Measurements from ENCODE around the gene RNF215.

Gene RNF215

GRCh38 chr22:30357650-30358215 is 29.5 kb downstream of the RNF215 start:
- Histone ChIP-seq H3K36me3 (ENCODE audit: control insufficient read depth, insufficient read depth, low read length) (peaks cover 17% of the 10 kb centered on the region), H3K4me3 (ENCODE audit: low read depth, low read length) (peak overlapping the region; percentile 79), H3K9me3 (ENCODE audit: control insufficient read depth, insufficient read depth, low read length) (no peaks in the 10 kb centered on the region), H3K9ac (ENCODE audit: low read depth, low read length) (no peak overlapping the region), H3K27ac (ENCODE audit: low read depth, low read length) (no peak overlapping the region), H3K4me1 (ENCODE audit: control insufficient read depth, insufficient read depth, low read length) (peaks cover 14% of the 10 kb centered on the region), H3K27me3 (ENCODE audit: control insufficient read depth, insufficient read depth, low read length) (no peaks in the 10 kb centered on the region)

GRCh38 chr22:30357236-30357570 is 30.0 kb downstream of the RNF215 start:
- Histone ChIP-seq H3K9ac (ENCODE audit: low read depth, low read length) (peak overlapping the region; percentile 93; the same call in 1 of the 2 replicates), H3K27me3 (ENCODE audit: control insufficient read depth, insufficient read depth, low read length) (no peaks in the 10 kb centered on the region), H3K36me3 (ENCODE audit: control insufficient read depth, insufficient read depth, low read length) (peaks cover 23% of the 10 kb centered on the region), H3K27ac (ENCODE audit: low read depth, low read length) (peak overlapping the region; percentile 99), H3K9me3 (ENCODE audit: control insufficient read depth, insufficient read depth, low read length) (no peaks in the 10 kb centered on the region), H3K4me1 (ENCODE audit: control insufficient read depth, insufficient read depth, low read length) (peaks cover 10% of the 10 kb centered on the region), H3K4me3 (ENCODE audit: low read depth, low read length) (peak overlapping the region; percentile 79)

DNA sequence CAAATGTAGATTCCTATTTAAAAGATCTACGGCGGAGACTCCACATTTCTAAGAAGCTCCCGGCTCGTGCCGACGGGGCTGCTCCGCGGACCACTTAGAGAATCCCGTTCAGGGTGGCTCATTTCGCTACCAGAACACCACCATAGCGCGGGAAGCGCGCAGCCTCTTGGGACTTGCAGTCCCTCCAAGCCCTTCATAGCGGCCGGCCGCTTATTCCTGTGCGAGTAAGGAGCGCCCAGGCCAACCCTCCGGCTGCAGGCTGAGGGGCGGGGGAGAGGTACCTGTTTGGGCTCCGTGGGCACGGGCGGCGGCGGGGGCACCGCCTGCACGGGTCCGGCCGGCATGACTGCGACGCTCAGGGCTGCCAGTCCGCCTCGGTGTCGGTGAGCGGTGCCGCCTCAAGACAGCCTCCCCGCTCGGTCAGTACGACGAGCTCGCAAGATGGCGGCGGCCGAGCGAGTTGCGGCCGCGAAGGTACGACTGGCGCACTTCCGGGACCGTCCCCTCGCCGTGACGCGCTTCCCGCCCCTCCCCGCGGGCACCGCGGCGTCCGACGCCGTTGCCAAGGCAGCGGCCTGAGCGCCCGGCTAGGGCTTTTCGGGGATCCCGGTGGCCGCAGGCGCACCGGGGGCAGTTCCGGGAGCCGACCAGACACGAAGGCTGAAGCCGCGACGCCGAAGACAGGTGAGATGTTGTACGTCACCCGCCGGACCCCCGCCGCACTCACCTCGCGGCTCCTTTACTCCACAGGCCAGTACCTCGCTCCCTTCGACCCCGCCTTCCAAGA is 30.6 kb downstream of the RNF215 start, which contains the start of the genes CCDC157 and SF3A1:
Gene CCDC157 (plus strand): TSS at position 559 of the 787 bp plus-strand sequence. CDS start 8,994 bp downstream, outside the sequence.
Gene SF3A1 (minus strand): TSS at position 446 of the 787 bp plus-strand sequence. CDS start 102 bp downstream, at position 344.
- H3K4me1 ChIP-seq (ENCODE audit: control insufficient read depth, insufficient read depth, low read length): peaks cover 10% of the 10 kb centered on the region
- no peaks in the 10 kb centered on the region for H3K27me3 ChIP-seq (ENCODE audit: control insufficient read depth, insufficient read depth, low read length)
- peak within 1 kb of the TSS; percentile 79 for H3K4me3 ChIP-seq (ENCODE audit: low read depth, low read length)
- H3K27ac ChIP-seq (ENCODE audit: low read depth, low read length): peak within 1 kb of the TSS; percentile 99
- peak within 1 kb of the TSS; percentile 93 for H3K9ac ChIP-seq (ENCODE audit: low read depth, low read length)
- H3K9me3 ChIP-seq (ENCODE audit: control insufficient read depth, insufficient read depth, low read length): no peaks in the 10 kb centered on the region
- peaks cover 28% of the 10 kb centered on the region for H3K36me3 ChIP-seq (ENCODE audit: control insufficient read depth, insufficient read depth, low read length)

GRCh38 chr22:30354644-30355043 is 32.6 kb downstream of the RNF215 start:
- peaks cover 10% of the 10 kb centered on the region for H3K4me1 ChIP-seq (ENCODE audit: control insufficient read depth, insufficient read depth, low read length)
- no peak overlapping the region for H3K9ac ChIP-seq (ENCODE audit: low read depth, low read length)
- H3K27ac ChIP-seq (ENCODE audit: low read depth, low read length): no peak overlapping the region
- no peaks in the 10 kb centered on the region for H3K9me3 ChIP-seq (ENCODE audit: control insufficient read depth, insufficient read depth, low read length)
- H3K27me3 ChIP-seq (ENCODE audit: control insufficient read depth, insufficient read depth, low read length): no peaks in the 10 kb centered on the region
- no peak overlapping the region for H3K4me3 ChIP-seq (ENCODE audit: low read depth, low read length)
- H3K36me3 ChIP-seq (ENCODE audit: control insufficient read depth, insufficient read depth, low read length): peaks cover 48% of the 10 kb centered on the region

GRCh38 chr22:30351226-30351625 is 36.0 kb downstream of the RNF215 start:
- no peak overlapping the region for H3K9ac ChIP-seq (ENCODE audit: low read depth, low read length)
- no peaks in the 10 kb centered on the region; the same call in 1 of the 2 replicates for H3K4me1 ChIP-seq (ENCODE audit: control insufficient read depth, insufficient read depth, low read length)
- H3K9me3 ChIP-seq (ENCODE audit: control insufficient read depth, insufficient read depth, low read length): no peaks in the 10 kb centered on the region
- no peak overlapping the region for H3K4me3 ChIP-seq (ENCODE audit: low read depth, low read length)
- H3K27ac ChIP-seq (ENCODE audit: low read depth, low read length): no peak overlapping the region
- peaks cover 76% of the 10 kb centered on the region for H3K36me3 ChIP-seq (ENCODE audit: control insufficient read depth, insufficient read depth, low read length)
- no peaks in the 10 kb centered on the region for H3K27me3 ChIP-seq (ENCODE audit: control insufficient read depth, insufficient read depth, low read length)

DNA sequence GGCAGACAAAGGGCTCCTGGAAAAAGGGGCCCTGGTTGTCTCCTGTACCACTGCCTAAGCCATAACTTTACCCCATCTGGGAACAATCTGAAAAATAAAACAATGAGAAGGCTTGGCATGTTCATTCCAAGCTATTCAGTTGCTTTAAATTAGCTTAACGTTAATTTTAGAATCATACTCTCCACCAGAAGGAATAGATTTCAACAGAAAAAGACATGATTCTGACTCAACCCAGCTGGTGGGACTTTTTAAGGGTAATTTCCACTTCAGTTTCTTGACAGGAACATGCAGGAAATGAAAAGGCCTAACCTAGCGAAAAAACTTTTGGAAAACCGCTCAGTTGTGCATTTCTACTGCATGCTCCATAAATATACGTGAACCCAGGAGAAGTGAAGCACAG is 38.4 kb downstream of the RNF215 start:
- Histone ChIP-seq H3K27me3 (ENCODE audit: control insufficient read depth, insufficient read depth, low read length) (no peaks in the 10 kb centered on the region), H3K36me3 (ENCODE audit: control insufficient read depth, insufficient read depth, low read length) (peaks cover 93% of the 10 kb centered on the region), H3K27ac (ENCODE audit: low read depth, low read length) (no peak overlapping the region), H3K9ac (ENCODE audit: low read depth, low read length) (no peak overlapping the region), H3K4me1 (ENCODE audit: control insufficient read depth, insufficient read depth, low read length) (no peaks in the 10 kb centered on the region), H3K9me3 (ENCODE audit: control insufficient read depth, insufficient read depth, low read length) (no peaks in the 10 kb centered on the region), H3K4me3 (ENCODE audit: low read depth, low read length) (no peak overlapping the region)

DNA sequence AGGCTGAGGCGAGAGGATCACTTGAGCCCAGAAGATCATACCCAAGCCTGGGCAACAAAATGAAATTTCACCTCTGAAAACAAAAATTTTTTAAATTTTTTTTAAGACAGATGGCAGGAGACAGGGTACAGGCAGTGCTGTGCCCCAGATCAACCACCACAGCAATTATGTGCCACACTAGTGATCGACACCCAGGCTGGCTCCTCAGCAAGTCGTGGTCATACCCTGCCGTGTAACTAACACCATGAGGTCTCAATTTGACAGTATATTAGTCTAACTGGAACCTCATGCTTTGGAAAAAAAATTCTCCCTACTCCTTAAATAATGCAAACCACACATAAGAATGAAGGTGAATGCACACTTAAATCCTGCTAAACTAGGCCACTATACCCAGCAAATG is 38.8 kb downstream of the RNF215 start:
- Histone ChIP-seq H3K4me3 (ENCODE audit: low read depth, low read length) (no peak overlapping the region), H3K27me3 (ENCODE audit: control insufficient read depth, insufficient read depth, low read length) (no peaks in the 10 kb centered on the region), H3K9ac (ENCODE audit: low read depth, low read length) (no peak overlapping the region), H3K4me1 (ENCODE audit: control insufficient read depth, insufficient read depth, low read length) (no peaks in the 10 kb centered on the region), H3K27ac (ENCODE audit: low read depth, low read length) (no peak overlapping the region), H3K36me3 (ENCODE audit: control insufficient read depth, insufficient read depth, low read length) (peaks cover 94% of the 10 kb centered on the region), H3K9me3 (ENCODE audit: control insufficient read depth, insufficient read depth, low read length) (no peaks in the 10 kb centered on the region)

GRCh38 chr22:30347255-30347892 is 39.8 kb downstream of the RNF215 start:
- no peaks in the 10 kb centered on the region for H3K4me1 ChIP-seq (ENCODE audit: control insufficient read depth, insufficient read depth, low read length)
- H3K27me3 ChIP-seq (ENCODE audit: control insufficient read depth, insufficient read depth, low read length): no peaks in the 10 kb centered on the region
- no peaks in the 10 kb centered on the region for H3K9me3 ChIP-seq (ENCODE audit: control insufficient read depth, insufficient read depth, low read length)
- H3K9ac ChIP-seq (ENCODE audit: low read depth, low read length): no peak overlapping the region
- no peak overlapping the region for H3K27ac ChIP-seq (ENCODE audit: low read depth, low read length)
- H3K4me3 ChIP-seq (ENCODE audit: low read depth, low read length): no peak overlapping the region
- H3K36me3 ChIP-seq (ENCODE audit: control insufficient read depth, insufficient read depth, low read length): peaks cover 97% of the 10 kb centered on the region

DNA sequence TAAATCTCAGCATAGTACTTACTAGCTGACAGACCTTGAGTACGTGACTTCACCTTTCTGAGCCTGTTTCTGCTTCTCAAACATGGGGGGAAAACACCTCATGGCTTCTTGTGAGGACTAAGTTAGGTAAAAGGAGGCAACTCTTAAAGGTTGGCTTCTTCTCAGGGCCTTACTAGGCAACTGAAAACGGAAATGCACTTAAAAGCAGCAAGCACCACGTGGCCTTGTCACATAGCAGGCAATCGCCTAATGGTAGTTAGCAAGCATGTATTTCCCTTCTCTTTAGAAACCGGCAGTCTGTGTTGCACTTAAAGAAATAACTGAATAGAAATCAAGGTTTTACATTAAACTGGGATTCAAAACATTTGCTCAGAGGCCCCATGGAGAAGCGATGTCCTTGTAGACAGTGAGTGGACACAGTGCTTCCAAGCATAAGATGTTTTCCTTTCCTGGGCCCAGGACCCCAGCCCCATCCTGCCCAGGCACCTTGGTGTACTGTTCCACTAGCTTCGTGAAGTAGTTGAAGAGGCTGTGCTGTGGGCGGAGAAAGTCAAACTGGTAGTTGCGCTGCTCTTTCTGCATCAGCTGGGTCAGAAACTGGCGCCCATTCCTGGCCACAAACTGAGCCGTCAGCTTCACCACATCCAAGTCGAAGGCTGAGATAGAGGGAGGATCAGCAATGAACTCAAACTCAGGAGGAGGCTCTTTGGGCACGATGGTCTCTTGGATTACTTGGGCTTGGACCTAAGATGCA is 42.6 kb downstream of the RNF215 start:
- no peak overlapping the region for H3K9ac ChIP-seq (ENCODE audit: low read depth, low read length)
- peaks cover 97% of the 10 kb centered on the region for H3K36me3 ChIP-seq (ENCODE audit: control insufficient read depth, insufficient read depth, low read length)
- no peak overlapping the region for H3K4me3 ChIP-seq (ENCODE audit: low read depth, low read length)
- no peaks in the 10 kb centered on the region for H3K27me3 ChIP-seq (ENCODE audit: control insufficient read depth, insufficient read depth, low read length)
- H3K9me3 ChIP-seq (ENCODE audit: control insufficient read depth, insufficient read depth, low read length): no peaks in the 10 kb centered on the region
- H3K27ac ChIP-seq (ENCODE audit: low read depth, low read length): no peak overlapping the region
- no peaks in the 10 kb centered on the region for H3K4me1 ChIP-seq (ENCODE audit: control insufficient read depth, insufficient read depth, low read length)

DNA sequence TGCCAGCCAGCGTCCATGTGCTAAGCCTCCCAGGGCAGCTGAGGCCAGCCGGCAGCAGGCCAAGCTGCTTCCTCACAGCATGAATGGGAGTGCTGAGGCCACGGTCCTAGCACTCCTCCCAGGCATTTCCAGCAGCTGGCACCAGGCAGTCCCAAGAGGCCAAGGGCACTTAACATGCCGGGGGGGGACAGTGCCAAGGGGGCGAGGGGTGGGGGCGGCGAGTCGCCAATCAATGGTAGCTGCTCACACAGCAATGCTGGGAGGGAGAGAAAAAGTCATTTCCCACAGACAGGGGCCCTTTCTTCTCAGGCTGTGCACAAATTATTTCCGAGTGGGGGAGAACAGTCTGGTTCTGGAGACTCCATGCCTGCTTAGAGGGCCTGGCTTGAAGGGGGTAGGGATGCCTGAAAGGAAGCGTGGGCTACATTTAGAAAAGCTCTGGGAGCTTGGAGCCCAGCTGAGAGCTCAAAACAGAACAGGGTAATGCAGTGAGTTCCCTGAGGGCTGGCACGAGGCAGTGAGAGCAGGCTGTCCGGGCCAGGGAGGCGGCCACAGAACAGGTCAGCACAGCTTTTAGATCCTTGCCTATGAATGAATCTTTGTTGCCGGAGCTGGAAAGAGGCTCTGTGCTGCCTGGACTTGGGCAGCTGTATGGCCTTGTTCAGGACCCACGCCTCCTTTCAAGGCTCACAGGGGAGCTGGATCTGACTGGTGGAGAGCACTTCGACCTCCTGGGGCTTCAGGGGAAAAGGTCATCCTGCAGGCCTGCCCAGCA is 46.1 kb downstream of the RNF215 start:
- Histone ChIP-seq H3K27ac (ENCODE audit: low read depth, low read length) (no peak overlapping the region), H3K27me3 (ENCODE audit: control insufficient read depth, insufficient read depth, low read length) (no peaks in the 10 kb centered on the region), H3K9me3 (ENCODE audit: control insufficient read depth, insufficient read depth, low read length) (no peaks in the 10 kb centered on the region), H3K4me3 (ENCODE audit: low read depth, low read length) (no peak overlapping the region), H3K36me3 (ENCODE audit: control insufficient read depth, insufficient read depth, low read length) (peaks cover 98% of the 10 kb centered on the region), H3K9ac (ENCODE audit: low read depth, low read length) (no peak overlapping the region), H3K4me1 (ENCODE audit: control insufficient read depth, insufficient read depth, low read length) (no peaks in the 10 kb centered on the region)
